Activated T-cell treated with anti-CD3 and anti-CD28 coated beads, Interleukin-2, amount 50 U/mL, for 1 hour (primary cell): ENCODE data around the gene ITGB1BP2.
"Not testable (repeated sequence)": the region's sequence is repeated elsewhere in the genome, so short reads cannot be mapped to it uniquely, and the experiment has no call there.

Experiments used
- DNase-seq: peaks from one replicate; pipeline ENCODE4 v3.0.0-alpha.2; 2020

Gene ITGB1BP2

DNA sequence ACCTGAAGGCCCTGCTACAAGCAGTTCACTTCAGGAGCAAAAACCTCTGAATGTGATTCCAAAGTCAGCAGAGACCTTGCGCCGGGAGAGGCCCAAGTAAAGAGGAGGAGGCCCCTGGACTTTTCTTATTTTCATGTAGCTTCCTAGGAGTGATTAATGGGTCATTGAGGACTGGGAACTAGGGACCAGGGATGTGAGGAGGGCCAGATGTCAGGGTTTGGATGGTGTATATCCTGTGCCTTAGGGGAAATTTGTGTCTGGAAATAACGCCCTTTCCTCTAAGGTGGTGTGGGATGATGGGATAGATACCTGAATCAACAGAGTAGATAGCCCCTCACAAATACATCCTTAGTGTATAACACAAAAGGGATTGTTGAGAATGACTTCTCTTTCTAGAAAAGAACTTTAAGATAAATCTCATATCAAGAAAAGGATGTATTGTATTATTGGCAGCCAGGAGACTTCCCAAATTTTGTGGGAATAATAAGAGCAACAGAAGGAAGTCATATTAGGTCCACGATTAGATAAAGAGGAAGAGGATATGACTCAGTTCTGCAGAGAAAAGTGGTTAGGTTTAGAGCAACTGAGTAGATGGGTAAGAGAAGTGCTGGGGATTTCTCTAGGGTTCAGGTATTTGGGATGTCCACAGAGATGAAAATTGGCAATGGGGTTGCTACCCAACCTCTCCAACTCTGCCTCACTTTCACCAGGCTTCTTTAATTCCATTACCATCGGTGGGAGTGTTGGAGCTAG is 1.1 kb downstream of the ITGB1BP2 start:
- no peak for DNase-seq

- DNase-seq: no peak
These were observed 3.0 kb downstream of the ITGB1BP2 start for GRCh38 chrX:71304561-71304960.

DNA sequence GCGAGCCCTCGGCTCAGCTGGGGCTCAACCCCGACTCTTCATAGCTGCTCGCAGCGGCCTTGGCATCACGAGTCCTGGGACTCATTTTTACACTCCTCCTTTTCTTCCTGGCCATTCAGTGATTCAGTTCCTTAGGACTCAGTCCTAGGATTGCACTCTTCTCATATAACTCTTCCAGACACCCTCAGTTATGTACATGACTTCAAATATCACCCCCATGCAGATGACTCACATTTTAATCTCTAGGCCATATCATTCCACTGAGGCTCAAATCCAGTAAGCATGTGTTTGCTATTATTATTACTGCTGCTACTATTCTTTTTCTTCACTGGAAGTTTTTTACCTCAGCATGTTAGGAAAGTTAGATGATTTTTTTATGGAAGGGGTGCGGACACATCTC is 14.4 kb downstream of the ITGB1BP2 start:
- no peak for DNase-seq

GRCh38 chrX:71316959-71317358 is 15.4 kb downstream of the ITGB1BP2 start:
- not testable (repeated sequence) for DNase-seq

DNA sequence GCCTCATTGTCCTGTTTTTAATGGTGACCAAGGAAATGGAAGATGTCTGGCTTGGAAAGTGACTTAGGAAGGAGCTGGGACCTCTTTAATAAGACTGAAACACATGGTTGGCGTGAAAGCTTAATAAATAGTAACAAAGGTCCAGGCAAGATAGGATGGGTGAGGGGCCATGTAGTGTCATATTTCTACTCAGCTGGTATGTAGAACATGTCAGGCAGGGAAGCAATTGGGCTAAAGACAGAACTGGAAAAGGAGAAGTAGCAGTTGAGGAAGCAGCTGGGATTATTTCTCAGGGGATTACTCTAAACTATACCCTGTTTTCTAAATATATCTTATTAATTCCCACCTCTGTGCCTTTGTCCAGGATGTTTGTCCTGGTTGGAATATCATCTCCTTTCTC is 18.6 kb downstream of the ITGB1BP2 start:
- DNase-seq: no peak

DNA sequence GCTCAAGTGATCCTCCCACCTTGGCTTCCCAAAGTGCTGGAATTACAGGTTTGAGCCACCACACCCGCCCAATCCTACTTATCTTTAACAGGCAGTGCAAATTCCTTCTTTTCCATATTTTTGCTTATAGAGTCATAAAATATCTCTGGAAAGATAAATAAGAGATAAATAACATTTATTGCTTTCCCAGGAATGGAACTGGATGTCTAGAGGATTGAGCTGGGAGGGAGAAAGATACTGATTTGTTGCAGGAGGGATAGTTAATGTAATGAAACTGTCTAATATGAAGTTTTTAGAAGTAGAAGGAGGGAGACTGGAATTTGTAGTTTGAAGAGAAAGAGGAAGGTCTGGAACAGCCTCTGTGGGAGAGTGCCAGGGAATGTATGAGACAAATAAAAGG is 20.2 kb downstream of the ITGB1BP2 start:
- no peak for DNase-seq

DNA sequence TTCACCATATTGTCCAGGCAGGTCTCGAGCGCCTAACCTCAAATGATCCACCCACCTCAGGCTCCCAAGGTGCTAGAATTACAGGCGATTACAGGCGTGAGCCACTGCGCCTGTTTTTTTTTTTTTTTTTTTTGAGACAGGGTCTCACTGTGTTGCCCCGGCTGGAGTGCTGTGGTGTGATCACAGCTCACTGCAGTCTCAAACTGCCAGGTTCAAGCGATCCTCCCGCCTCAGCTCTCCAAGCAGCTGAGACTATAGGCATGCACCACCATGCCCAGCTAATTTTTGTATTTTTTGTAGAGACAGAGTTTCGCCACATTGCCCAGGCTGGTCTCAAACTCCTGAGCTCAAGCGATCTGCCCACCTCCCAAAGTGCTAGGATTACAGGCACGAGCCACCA is 22.9 kb downstream of the ITGB1BP2 start:
- DNase-seq: not testable (repeated sequence)

DNA sequence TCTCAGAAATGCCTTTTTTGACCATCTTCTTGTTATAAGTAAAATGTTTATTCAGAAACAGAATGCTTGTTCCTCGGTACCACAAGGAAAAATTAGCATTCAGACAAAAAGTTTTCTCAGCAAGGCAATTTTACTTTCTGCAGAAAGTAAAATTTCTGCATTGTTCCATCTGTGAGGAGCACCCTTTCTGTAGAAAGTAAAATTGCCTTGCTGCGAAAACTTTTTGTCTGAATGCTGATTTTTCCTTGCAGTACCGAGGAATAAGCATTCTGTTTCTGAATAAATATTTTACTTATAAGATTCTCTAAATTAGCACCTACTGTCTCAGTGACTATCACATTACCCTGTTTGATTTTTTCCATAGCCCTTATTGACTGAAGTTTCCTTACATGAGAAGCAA is 24.8 kb downstream of the ITGB1BP2 start:
- DNase-seq: no peak

- not testable (repeated sequence) for DNase-seq
These were observed 47.7 kb downstream of the ITGB1BP2 start for GRCh38 chrX:71349151-71349665.

DNA sequence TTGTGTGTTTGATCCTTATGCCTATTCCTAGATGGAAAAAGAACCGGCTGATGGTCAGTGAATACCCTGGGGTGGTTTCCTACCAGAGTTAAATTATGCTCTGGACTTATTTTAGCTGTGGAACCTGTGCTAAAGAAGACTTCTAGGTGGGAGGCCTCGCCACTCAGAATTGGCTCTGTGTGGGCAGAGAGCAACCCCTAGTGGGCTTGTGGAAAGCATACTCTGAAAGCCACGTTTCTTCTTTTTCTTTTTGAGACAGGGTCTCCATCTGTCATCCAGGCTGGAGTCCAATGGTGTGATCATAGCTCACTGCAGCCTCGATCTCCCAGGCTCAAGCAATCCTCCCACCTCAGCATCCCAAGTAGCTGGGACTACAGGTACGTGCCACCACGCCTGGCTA is 48.3 kb downstream of the ITGB1BP2 start:
- DNase-seq: not testable (repeated sequence)

- DNase-seq: not testable (repeated sequence)
These were observed 50.9 kb downstream of the ITGB1BP2 start for GRCh38 chrX:71352439-71352838.
